ENCODE measurements around the gene MTX1. TPM values are rescaled to one million over a fixed set of nuclear protein-coding genes. Genes with fewer than 3 reads are reported as not detected.
"Not testable (repeated sequence)": the region's sequence is repeated elsewhere in the genome, so short reads cannot be mapped to it uniquely, and the experiment has no call there.

MTX1 gene
- total RNA-seq, 1 donor = 42.7 TPM

DNA sequence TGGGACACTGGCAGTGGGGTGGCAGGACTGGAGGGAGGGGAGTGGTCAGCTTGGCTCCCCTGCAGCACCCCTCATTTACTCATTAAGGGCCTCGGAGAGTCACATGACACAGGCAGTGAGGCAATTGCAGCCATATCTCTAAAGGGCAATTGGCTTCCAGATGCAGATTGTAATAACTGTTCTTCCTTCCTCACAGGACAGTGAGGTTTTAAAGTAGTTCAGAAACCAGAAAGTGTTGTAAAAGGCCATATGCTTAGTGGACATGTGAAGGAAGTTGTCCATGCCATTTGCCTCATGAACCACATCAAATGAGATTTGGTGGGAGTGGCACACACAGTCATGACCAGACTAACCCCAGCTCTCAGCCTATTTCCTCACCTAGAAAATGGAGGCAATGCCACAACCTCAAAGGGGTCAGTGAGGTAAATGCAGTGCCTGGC lies 11.1 kb downstream of the MTX1 start:
- Histone ChIP-seq H3K27ac (ENCODE audit: low read depth, low read length) (no peak overlapping the region), H3K27me3 (ENCODE audit: insufficient read depth, low read length) (no peaks in the 10 kb centered on the region), H3K79me2 (ENCODE audit: insufficient read depth, low read length) (peaks cover 5% of the 10 kb centered on the region), H3K36me3 (ENCODE audit: insufficient read depth, low read length) (no peaks in the 10 kb centered on the region), H3K4me3 (ENCODE audit: insufficient read depth, low read length) (peak overlapping the region; percentile 4), H4K20me1 (ENCODE audit: insufficient read depth, low read length) (no peaks in the 10 kb centered on the region), H3K4me1 (ENCODE audit: insufficient read depth, low read length) (peaks cover 14% of the 10 kb centered on the region), H2AFZ (ENCODE audit: low read length) (peak overlapping the region; percentile 90), H3K4me2 (ENCODE audit: insufficient read depth, low read length) (peak overlapping the region; percentile 71), H3K9me3 (ENCODE audit: low read depth, low read length) (no peaks in the 10 kb centered on the region)
- TF ChIP-seq, protein P1, sequence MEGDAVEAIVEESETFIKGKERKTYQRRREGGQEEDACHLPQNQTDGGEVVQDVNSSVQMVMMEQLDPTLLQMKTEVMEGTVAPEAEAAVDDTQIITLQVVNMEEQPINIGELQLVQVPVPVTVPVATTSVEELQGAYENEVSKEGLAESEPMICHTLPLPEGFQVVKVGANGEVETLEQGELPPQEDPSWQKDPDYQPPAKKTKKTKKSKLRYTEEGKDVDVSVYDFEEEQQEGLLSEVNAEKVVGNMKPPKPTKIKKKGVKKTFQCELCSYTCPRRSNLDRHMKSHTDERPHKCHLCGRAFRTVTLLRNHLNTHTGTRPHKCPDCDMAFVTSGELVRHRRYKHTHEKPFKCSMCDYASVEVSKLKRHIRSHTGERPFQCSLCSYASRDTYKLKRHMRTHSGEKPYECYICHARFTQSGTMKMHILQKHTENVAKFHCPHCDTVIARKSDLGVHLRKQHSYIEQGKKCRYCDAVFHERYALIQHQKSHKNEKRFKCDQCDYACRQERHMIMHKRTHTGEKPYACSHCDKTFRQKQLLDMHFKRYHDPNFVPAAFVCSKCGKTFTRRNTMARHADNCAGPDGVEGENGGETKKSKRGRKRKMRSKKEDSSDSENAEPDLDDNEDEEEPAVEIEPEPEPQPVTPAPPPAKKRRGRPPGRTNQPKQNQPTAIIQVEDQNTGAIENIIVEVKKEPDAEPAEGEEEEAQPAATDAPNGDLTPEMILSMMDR (IDR thresholded peaks at IDR 0.05; ENCODE audit: extremely low read depth, low read depth, low read length) = no peak
- DNase-seq (ENCODE audit: insufficient read length, low spot score, missing footprints) = peak; percentile 46

GRCh38 chr1:155220211-155220965 lies 11.9 kb downstream of the MTX1 start:
- not testable (repeated sequence) for H3K27me3 ChIP-seq (ENCODE audit: insufficient read depth, low read length); H3K79me2 ChIP-seq (ENCODE audit: insufficient read depth, low read length); H3K4me3 ChIP-seq (ENCODE audit: insufficient read depth, low read length); H3K9me3 ChIP-seq (ENCODE audit: low read depth, low read length); DNase-seq (ENCODE audit: insufficient read length, low spot score, missing footprints); H3K36me3 ChIP-seq (ENCODE audit: insufficient read depth, low read length); H3K27ac ChIP-seq (ENCODE audit: low read depth, low read length); H3K4me2 ChIP-seq (ENCODE audit: insufficient read depth, low read length); H4K20me1 ChIP-seq (ENCODE audit: insufficient read depth, low read length)
- peak overlapping the region; percentile 90 for H2AFZ ChIP-seq (ENCODE audit: low read length)
- peaks cover 21% of the 10 kb centered on the region for H3K4me1 ChIP-seq (ENCODE audit: insufficient read depth, low read length)

GRCh38 chr1:155223047-155223446 lies 14.6 kb downstream of the MTX1 start:
- Histone ChIP-seq H3K4me3 (ENCODE audit: insufficient read depth, low read length) (no peak overlapping the region), H3K4me2 (ENCODE audit: insufficient read depth, low read length) (no peak overlapping the region), H4K20me1 (ENCODE audit: insufficient read depth, low read length) (peaks cover 2% of the 10 kb centered on the region), H3K36me3 (ENCODE audit: insufficient read depth, low read length) (no peaks in the 10 kb centered on the region), H2AFZ (ENCODE audit: low read length) (no peak overlapping the region), H3K4me1 (ENCODE audit: insufficient read depth, low read length) (peaks cover 42% of the 10 kb centered on the region), H3K79me2 (ENCODE audit: insufficient read depth, low read length) (peaks cover 16% of the 10 kb centered on the region), H3K27ac (ENCODE audit: low read depth, low read length) (no peak overlapping the region), H3K9me3 (ENCODE audit: low read depth, low read length) (no peaks in the 10 kb centered on the region), H3K27me3 (ENCODE audit: insufficient read depth, low read length) (no peaks in the 10 kb centered on the region)
- no peak for DNase-seq (ENCODE audit: insufficient read length, low spot score, missing footprints)
- TF ChIP-seq, protein P1 (IDR thresholded peaks at IDR 0.05; ENCODE audit: extremely low read depth, low read depth, low read length) = no peak

- H3K4me1 ChIP-seq (ENCODE audit: insufficient read depth, low read length) = peaks cover 37% of the 10 kb centered on the region
- H3K36me3 ChIP-seq (ENCODE audit: insufficient read depth, low read length); H3K27me3 ChIP-seq (ENCODE audit: insufficient read depth, low read length); H4K20me1 ChIP-seq (ENCODE audit: insufficient read depth, low read length); H2AFZ ChIP-seq (ENCODE audit: low read length); H3K9me3 ChIP-seq (ENCODE audit: low read depth, low read length); DNase-seq (ENCODE audit: insufficient read length, low spot score, missing footprints); H3K4me3 ChIP-seq (ENCODE audit: insufficient read depth, low read length): not testable (repeated sequence)
- peak overlapping the region; percentile 89 for H3K27ac ChIP-seq (ENCODE audit: low read depth, low read length)
- H3K4me2 ChIP-seq (ENCODE audit: insufficient read depth, low read length) = peak overlapping the region; percentile 91
- peaks cover 16% of the 10 kb centered on the region for H3K79me2 ChIP-seq (ENCODE audit: insufficient read depth, low read length)
Observed at GRCh38 chr1:155225404-155225759, 16.9 kb downstream of the MTX1 start.

All from osteoblast (primary cell).